Astrocyte (in vitro differentiated cells and primary cell): ENCODE data around the gene RFTN2. TPM values are rescaled to one million over a fixed set of nuclear protein-coding genes. Genes with fewer than 3 reads are reported as not detected.

Source experiments
- DNase-seq: peaks from one replicate; pipeline ENCODE4 v3.0.0-alpha.2; 2010; ENCODE audit warnings: low read depth
- FAIRE-seq: peaks from 2 replicates; lab custom pipeline; 2011; peaks lifted over from hg19 to GRCh38; lab: Jason Lieb, UNC
- H2AFZ ChIP-seq: 2 replicates; pipeline ENCODE4 v1.6.0; 2012; ENCODE audit warnings: low read depth, low read length, inconsistent platforms
- H3K27ac ChIP-seq: 2 replicates; pipeline ENCODE4 v1.5.1; 2011; ENCODE audit warnings: low read depth, low read length, inconsistent platforms
- H3K27me3 ChIP-seq: 2 replicates; pipeline ENCODE4 v1.6.0; 2011; ENCODE audit warnings: low read length, inconsistent platforms; ENCODE audit not compliant: insufficient read depth
- H3K36me3 ChIP-seq: 2 replicates; pipeline ENCODE4 v1.5.1; 2011; ENCODE audit warnings: low read length, inconsistent platforms; ENCODE audit not compliant: insufficient read depth
- H3K4me1 ChIP-seq: 2 replicates; pipeline ENCODE4 v1.5.1; 2011; ENCODE audit warnings: low read length, inconsistent platforms; ENCODE audit not compliant: insufficient read depth
- H3K4me2 ChIP-seq: 2 replicates; pipeline ENCODE4 v1.6.0; 2012; ENCODE audit warnings: low read length, inconsistent platforms
- H3K4me3 ChIP-seq: 2 replicates; pipeline ENCODE4 v1.5.1; 2011; ENCODE audit warnings: low read depth, mild to moderate bottlenecking, low read length, inconsistent platforms; ENCODE audit not compliant: insufficient read depth
- H3K79me2 ChIP-seq: 2 replicates; pipeline ENCODE4 v1.6.0; 2012; ENCODE audit warnings: mild to moderate bottlenecking, low read length, inconsistent platforms; ENCODE audit not compliant: insufficient read depth
- H3K9ac ChIP-seq: 2 replicates; pipeline ENCODE4 v1.6.0; 2012; ENCODE audit warnings: mild to moderate bottlenecking, low read length, inconsistent platforms
- H3K9me3 ChIP-seq: 2 replicates; pipeline ENCODE4 v1.5.1; 2012; ENCODE audit warnings: low read depth, mild to moderate bottlenecking, low read length, inconsistent platforms; ENCODE audit not compliant: insufficient read depth
- H4K20me1 ChIP-seq: 2 replicates; pipeline ENCODE4 v1.6.0; 2012; ENCODE audit warnings: low read length, inconsistent platforms; ENCODE audit not compliant: insufficient read depth
- H3K27ac Mint-ChIP-seq: one replicate; pipeline ENCODE4 v1.8.0; 2021; ENCODE audit warnings: mild to moderate bottlenecking, mixed read lengths; ENCODE audit not compliant: unreplicated experiment
- H3K27me3 Mint-ChIP-seq: one replicate; pipeline ENCODE4 v1.8.0; 2021; ENCODE audit warnings: low read depth, mixed read lengths; ENCODE audit not compliant: unreplicated experiment
- H3K36me3 Mint-ChIP-seq: one replicate; pipeline ENCODE4 v1.8.0; 2021; ENCODE audit warnings: low read depth, mixed read lengths; ENCODE audit not compliant: unreplicated experiment
- H3K4me1 Mint-ChIP-seq: one replicate; pipeline ENCODE4 v1.8.0; 2021; ENCODE audit warnings: low read depth, mixed read lengths; ENCODE audit not compliant: unreplicated experiment
- H3K4me3 Mint-ChIP-seq: one replicate; pipeline ENCODE4 v1.8.0; 2021; ENCODE audit warnings: mild to moderate bottlenecking, moderate library complexity, mixed read lengths; ENCODE audit not compliant: unreplicated experiment
- H3K9me3 Mint-ChIP-seq: one replicate; pipeline ENCODE4 v1.8.0; 2021; ENCODE audit warnings: mild to moderate bottlenecking, mixed read lengths; ENCODE audit not compliant: unreplicated experiment
- CTCF ChIP-seq: IDR thresholded peaks from 2 replicates; pipeline ENCODE4 v1.5.1; 2011; ENCODE audit warnings: low read depth, mild to moderate bottlenecking, inconsistent platforms, low read length, moderate library complexity; ENCODE audit not compliant: insufficient read depth
- EZH2 ChIP-seq: IDR thresholded peaks from 2 replicates; pipeline ENCODE4 v1.6.1; 2012; ENCODE audit warnings: mild to moderate bottlenecking, low read length, inconsistent platforms; ENCODE audit not compliant: insufficient read depth
- total RNA-seq: library from RNA; stranded (reverse); gene quantifications from 2 replicates; pipeline ENCODE4 v1.2.1, GENCODE V29; 2021

The RFTN2 gene
- total RNA-seq, 1 donor from 2014 or later: 7.1 TPM

GRCh38 chr2:197606180-197606579 is 69.2 kb downstream of the RFTN2 start:
- no peak overlapping the region for H3K4me2 ChIP-seq
- no peaks in the 10 kb centered on the region for H3K4me1 ChIP-seq
- no peak overlapping the region for H3K9ac ChIP-seq
- H3K9me3 ChIP-seq: no peaks in the 10 kb centered on the region
- Mint-ChIP-seq H3K4me1 (no peaks in the 10 kb centered on the region), H3K4me3 (no peak overlapping the region), H3K9me3 (peaks cover 3% of the 10 kb centered on the region), H3K36me3 (no peaks in the 10 kb centered on the region), H3K27ac (no peak overlapping the region), H3K27me3 (no peaks in the 10 kb centered on the region)
- FAIRE-seq (no peak), DNase-seq (no peak)
- no peak for TF ChIP-seq EZH2
- no peak for TF ChIP-seq CTCF
- H3K27ac ChIP-seq: no peak overlapping the region
- no peak overlapping the region for H3K4me3 ChIP-seq
- H3K79me2 ChIP-seq: no peaks in the 10 kb centered on the region
- H3K36me3 ChIP-seq: no peaks in the 10 kb centered on the region
- no peaks in the 10 kb centered on the region for H4K20me1 ChIP-seq
- H2AFZ ChIP-seq: no peak overlapping the region
- no peaks in the 10 kb centered on the region for H3K27me3 ChIP-seq

- H3K27ac Mint-ChIP-seq: no peak overlapping the region
- Histone ChIP-seq H3K9me3 (no peaks in the 10 kb centered on the region), H4K20me1 (no peaks in the 10 kb centered on the region), H3K27ac (no peak overlapping the region), H3K9ac (no peak overlapping the region), H3K36me3 (no peaks in the 10 kb centered on the region), H3K79me2 (no peaks in the 10 kb centered on the region), H2AFZ (no peak overlapping the region), H3K4me3 (no peak overlapping the region), H3K27me3 (no peaks in the 10 kb centered on the region), H3K4me2 (no peak overlapping the region), H3K4me1 (no peaks in the 10 kb centered on the region)
- TF ChIP-seq EZH2 (no peak), CTCF (no peak)
- DNase-seq: no peak
- no peak overlapping the region for H3K4me3 Mint-ChIP-seq
- H3K27me3 Mint-ChIP-seq: no peaks in the 10 kb centered on the region
- H3K36me3 Mint-ChIP-seq: peaks cover 4% of the 10 kb centered on the region
- FAIRE-seq: no peak
- peaks cover 3% of the 10 kb centered on the region for H3K9me3 Mint-ChIP-seq
- H3K4me1 Mint-ChIP-seq: no peaks in the 10 kb centered on the region
Observed at GRCh38 chr2:197604117-197604860, 71.1 kb downstream of the RFTN2 start.

- Histone ChIP-seq H4K20me1 (no peaks in the 10 kb centered on the region), H3K4me1 (no peaks in the 10 kb centered on the region), H3K4me2 (no peak overlapping the region), H3K27me3 (no peaks in the 10 kb centered on the region), H3K27ac (no peak overlapping the region), H3K9ac (no peak overlapping the region), H3K9me3 (no peaks in the 10 kb centered on the region), H3K4me3 (no peak overlapping the region), H3K36me3 (no peaks in the 10 kb centered on the region), H3K79me2 (no peaks in the 10 kb centered on the region), H2AFZ (no peak overlapping the region)
- Mint-ChIP-seq H3K27me3 (no peaks in the 10 kb centered on the region), H3K4me3 (no peak overlapping the region), H3K9me3 (peaks cover 3% of the 10 kb centered on the region), H3K4me1 (no peaks in the 10 kb centered on the region), H3K27ac (no peak overlapping the region), H3K36me3 (peaks cover 10% of the 10 kb centered on the region)
- DNase-seq: no peak
- FAIRE-seq: no peak
- no peak for TF ChIP-seq CTCF
- TF ChIP-seq EZH2: no peak
Observed at GRCh38 chr2:197601726-197602125, 73.7 kb downstream of the RFTN2 start.
